Measurements from ENCODE around the gene PLA2R1.

Gene PLA2R1

GRCh38 chr2:159998243-159998642, 64.2 kb downstream of the PLA2R1 start:
- no peak for TF ChIP-seq CTCF (IDR thresholded peaks at IDR 0.05; ENCODE audit: low read depth, low read length, missing control alignments)
- in situ Hi-C loops (cut with HindIII; ENCODE audit: low pct_ligation_motif_present, low sequenced_read_pairs) = no loop called here

DNA sequence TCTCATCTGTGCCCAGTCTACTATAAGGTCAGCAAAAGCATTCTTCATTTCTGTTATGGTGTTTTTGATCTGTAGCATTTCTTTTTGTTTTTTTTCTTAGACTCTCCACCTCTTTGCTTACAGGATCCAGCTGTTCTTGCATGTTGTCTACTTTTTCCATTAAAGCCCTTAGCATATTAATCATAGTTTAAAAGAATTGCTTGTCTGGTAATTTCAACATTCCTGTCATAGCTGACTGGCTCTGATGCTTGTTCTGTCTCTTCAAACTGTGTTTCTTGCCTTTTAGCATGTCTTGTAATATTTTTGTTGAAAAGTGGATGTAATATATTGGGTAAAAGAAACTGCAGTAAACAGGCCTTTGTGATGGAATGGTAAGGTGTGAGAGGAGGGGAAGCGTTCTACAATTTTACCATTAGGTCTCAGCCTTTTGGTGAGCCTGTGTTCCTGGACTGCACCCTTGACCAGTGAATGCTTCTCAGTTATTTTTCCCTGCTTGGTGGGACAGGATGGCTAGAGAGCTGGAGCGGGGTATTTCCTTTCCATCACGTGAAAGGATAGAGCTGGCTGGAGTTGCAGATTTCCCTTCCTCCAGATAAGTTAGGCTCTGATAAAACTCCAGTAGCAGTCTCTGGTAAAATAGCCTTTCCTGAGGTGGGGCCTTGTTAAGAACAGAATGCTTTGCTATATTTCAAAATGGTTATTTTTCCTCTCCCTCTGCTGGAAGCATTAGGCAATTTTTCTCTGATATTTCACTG, 65.4 kb downstream of the PLA2R1 start:
- in situ Hi-C loops (cut with HindIII; ENCODE audit: low pct_ligation_motif_present, low sequenced_read_pairs) = no loop called here
- no peak overlapping the region for H3K4me3 ChIP-seq (ENCODE audit: low read depth, low read length)
- peak; percentile 28 for DNase-seq
- TF ChIP-seq CTCF (IDR thresholded peaks at IDR 0.05; ENCODE audit: low read depth, low read length, missing control alignments) = peak; percentile 23
- no peaks in the 10 kb centered on the region for H3K36me3 ChIP-seq (replicated peaks)
- peak overlapping the region; percentile 58 for H3K27ac ChIP-seq
- no peaks in the 10 kb centered on the region for H3K27me3 ChIP-seq (replicated peaks)

More at GRCh38 chr2:159998243-159998642, 64.2 kb downstream of the PLA2R1 start:
- H3K27ac ChIP-seq = peak overlapping the region; percentile 58
- no peaks in the 10 kb centered on the region for H3K27me3 ChIP-seq (replicated peaks)
- no peaks in the 10 kb centered on the region for H3K36me3 ChIP-seq (replicated peaks)
- H3K4me3 ChIP-seq (ENCODE audit: low read depth, low read length) = no peak overlapping the region
- no peak for DNase-seq

DNA sequence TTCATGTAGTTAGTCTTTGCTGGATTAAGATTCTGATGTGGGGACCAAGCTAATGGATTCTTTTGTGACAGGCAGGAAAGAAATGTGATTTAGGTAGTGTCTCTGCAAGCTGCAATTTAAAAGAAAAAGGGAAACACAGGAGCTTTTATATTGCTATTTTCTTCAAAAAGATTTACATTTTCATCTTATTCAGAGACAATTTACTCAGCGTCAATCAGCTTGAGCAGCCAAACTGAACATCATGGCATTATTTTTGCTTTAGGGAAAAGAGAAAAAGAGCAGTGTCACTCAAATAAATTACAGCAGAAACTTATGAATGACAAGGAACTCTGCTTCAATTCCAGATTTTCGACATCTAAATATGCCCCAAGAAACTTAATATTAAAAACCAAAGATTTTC, 67.4 kb downstream of the PLA2R1 start:
- Histone ChIP-seq H3K27ac (no peak overlapping the region), H3K36me3 (replicated peaks) (no peaks in the 10 kb centered on the region), H3K4me3 (ENCODE audit: low read depth, low read length) (no peak overlapping the region), H3K27me3 (replicated peaks) (no peaks in the 10 kb centered on the region)
- no peak for DNase-seq
- TF ChIP-seq CTCF (IDR thresholded peaks at IDR 0.05; ENCODE audit: low read depth, low read length, missing control alignments) = no peak
- in situ Hi-C loops (cut with HindIII; ENCODE audit: low pct_ligation_motif_present, low sequenced_read_pairs) = no loop called here

DNA sequence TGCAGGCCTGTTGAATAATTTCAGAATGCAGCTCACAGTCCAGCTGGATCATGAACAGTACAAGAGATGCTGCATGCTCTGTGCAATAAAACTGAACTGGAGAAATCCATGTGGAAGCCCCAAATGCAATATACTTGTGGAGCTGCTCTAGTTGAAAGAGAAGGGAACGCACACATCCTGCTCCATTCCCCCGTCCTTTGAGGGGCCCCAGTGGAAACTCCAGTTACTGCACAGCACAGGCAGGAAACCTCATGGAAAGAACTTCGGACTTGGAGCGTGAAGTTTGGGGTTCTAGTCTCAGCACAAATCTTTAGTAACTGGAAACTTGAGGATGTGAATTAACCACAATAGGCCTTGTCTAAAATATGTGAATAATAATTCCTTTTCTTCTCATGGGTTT, 73.2 kb downstream of the PLA2R1 start:
- Histone ChIP-seq H3K36me3 (replicated peaks) (peaks cover 5% of the 10 kb centered on the region), H3K27me3 (replicated peaks) (no peaks in the 10 kb centered on the region), H3K4me3 (ENCODE audit: low read depth, low read length) (no peak overlapping the region), H3K27ac (no peak overlapping the region)
- DNase-seq = no peak
- peak; percentile 20 for TF ChIP-seq CTCF (IDR thresholded peaks at IDR 0.05; ENCODE audit: low read depth, low read length, missing control alignments)
- in situ Hi-C loops (cut with HindIII; ENCODE audit: low pct_ligation_motif_present, low sequenced_read_pairs) = no loop called here

- in situ Hi-C loops (cut with HindIII; ENCODE audit: low pct_ligation_motif_present, low sequenced_read_pairs) = no loop called here
- Histone ChIP-seq H3K27ac (no peak overlapping the region), H3K4me3 (ENCODE audit: low read depth, low read length) (no peak overlapping the region), H3K36me3 (replicated peaks) (peaks cover 5% of the 10 kb centered on the region), H3K27me3 (replicated peaks) (no peaks in the 10 kb centered on the region)
- no peak for DNase-seq
- TF ChIP-seq CTCF (IDR thresholded peaks at IDR 0.05; ENCODE audit: low read depth, low read length, missing control alignments) = no peak
Observed at GRCh38 chr2:159988412-159988970, 73.9 kb downstream of the PLA2R1 start.

Measured in brain microvascular endothelial cell (primary cell).